Activated CD4-positive, alpha-beta T cell treated with anti-CD3 and anti-CD28 coated beads, Interleukin-2, Interleukin-6, amounts not matched to agents 100 ng/mL and 50 ng/mL, durations not matched to agents 16 hours and 8 hours (primary cell): ENCODE data around the gene NHSL2.
A peak's percentile ranks its signal among the peaks of the same experiment; 100 is the strongest.

ENCODE experiments used
- DNase-seq: peaks from one replicate; pipeline ENCODE4 v3.0.0-alpha.2; 2020

NHSL2 gene

GRCh38 chrX:72114807-72115206 lies 204.2 kb downstream of the NHSL2 start:
- DNase-seq, result no peak

GRCh38 chrX:72115380-72115779 lies 204.7 kb downstream of the NHSL2 start:
- no peak for DNase-seq

DNA sequence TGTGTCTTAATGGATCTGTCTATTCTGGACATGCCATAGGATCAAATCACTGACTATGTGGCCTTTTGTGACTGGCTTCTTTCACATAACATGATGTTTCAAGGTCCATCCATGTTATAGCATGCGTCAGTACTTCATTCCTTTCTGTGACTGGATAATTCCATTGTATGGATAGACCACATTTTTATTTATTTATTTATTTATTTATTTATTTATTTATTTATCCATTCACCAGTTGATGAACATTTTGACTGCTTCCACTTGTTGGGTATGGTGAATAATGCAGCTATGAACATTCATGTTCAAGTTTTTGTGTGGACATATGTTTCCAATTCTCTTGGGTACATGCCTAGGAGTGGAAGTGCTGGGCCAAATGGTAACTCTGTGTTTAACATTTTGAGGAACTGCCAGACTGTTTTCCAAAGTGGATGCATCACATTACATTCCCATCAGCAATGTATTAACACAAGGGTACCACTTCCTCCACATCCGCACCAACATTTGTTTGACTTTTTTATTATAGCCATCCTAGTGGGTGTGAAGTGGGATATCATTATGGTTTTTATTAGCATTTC lies 207.1 kb downstream of the NHSL2 start:
- no peak for DNase-seq

DNA sequence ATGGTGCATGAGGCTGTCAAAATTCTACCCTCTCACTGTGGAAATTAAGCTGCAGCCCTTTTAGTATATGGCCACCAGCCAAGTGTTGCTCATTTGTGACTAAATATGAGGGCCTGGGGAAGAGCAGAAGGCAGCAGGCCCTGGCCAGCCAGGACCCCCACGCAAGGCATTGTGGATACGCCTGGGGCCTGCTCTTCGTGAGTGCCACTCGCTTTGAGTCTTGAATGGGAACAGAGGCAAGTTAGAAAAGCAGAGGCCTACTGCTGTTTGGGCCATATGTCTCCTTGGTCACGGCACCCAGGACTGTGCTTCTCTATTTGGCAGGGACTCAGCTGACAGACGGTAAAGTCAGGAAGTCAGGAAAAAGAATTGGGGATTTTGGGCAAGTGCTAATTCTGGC lies 210.2 kb downstream of the NHSL2 start:
- no peak for DNase-seq

- peak; percentile 51 for DNase-seq
These were observed 210.7 kb downstream of the NHSL2 start for GRCh38 chrX:72121383-72121782.

DNA sequence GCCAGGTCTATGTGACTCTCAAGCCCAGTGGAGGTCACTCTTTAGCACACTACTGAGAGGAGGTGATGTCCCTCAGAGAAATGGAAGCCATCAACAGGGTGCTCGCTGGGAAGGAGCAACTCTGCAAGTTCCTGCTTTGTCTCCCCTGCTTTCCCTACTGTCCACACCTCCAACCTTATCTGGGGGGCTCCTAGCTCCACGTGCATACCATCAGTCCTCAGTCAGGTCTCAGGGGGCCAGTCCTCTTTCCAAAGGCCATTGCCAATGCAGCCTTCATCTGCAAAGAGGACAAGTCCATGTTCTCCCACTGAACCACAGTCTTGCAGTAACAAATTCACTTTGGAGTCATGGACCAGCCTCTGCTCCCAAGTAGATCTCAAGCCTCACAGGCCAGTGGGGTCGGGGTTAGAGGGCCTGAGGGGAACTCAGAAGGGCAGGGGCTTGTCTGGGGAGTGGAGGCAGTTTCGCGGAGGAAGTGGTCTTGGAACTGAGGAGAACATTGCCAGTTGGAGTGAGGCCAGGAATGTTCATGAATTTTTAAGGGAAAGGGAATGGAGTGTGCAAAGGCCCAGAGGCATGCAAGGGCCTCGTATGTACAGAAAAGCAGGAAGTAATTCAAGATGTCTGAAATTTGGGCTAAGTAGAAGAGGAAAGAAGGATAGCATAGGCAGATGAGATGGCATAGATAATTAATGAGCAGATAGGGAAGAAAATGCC lies 212.1 kb downstream of the NHSL2 start:
- no peak for DNase-seq

GRCh38 chrX:72123471-72124185 lies 213.0 kb downstream of the NHSL2 start:
- DNase-seq, result no peak

DNA sequence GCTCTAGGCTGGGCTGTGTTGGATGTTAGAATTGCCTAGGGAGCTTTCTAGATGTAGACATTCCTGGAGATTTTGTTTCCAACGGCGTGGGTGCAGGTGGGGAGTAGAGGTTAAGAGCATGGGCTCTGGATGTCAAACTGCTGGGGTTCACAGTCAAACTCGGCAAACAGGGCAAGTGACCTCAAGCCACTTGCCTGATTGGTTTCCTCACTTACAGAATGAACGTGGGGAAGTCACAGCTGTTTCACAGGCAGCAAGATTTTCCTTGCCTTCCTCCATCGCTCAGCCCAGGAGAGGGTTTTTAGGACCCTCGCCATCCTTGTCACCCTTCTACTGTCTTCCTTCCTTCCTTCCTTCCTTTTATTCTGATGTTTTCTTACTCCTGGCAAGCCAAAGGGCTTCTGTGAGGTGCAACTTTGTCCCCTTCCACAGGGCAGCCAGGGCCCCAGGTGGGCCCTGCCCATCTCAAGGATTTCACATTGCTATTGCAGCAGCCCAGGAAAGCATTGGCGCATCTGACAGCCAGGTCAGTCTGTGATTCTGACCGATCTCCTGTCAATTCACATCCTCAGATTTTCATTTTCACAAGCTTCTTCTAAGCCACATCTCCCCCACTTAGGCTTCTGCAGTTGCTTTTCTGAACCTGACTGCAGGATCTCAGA lies 214.0 kb downstream of the NHSL2 start:
- no peak for DNase-seq

DNA sequence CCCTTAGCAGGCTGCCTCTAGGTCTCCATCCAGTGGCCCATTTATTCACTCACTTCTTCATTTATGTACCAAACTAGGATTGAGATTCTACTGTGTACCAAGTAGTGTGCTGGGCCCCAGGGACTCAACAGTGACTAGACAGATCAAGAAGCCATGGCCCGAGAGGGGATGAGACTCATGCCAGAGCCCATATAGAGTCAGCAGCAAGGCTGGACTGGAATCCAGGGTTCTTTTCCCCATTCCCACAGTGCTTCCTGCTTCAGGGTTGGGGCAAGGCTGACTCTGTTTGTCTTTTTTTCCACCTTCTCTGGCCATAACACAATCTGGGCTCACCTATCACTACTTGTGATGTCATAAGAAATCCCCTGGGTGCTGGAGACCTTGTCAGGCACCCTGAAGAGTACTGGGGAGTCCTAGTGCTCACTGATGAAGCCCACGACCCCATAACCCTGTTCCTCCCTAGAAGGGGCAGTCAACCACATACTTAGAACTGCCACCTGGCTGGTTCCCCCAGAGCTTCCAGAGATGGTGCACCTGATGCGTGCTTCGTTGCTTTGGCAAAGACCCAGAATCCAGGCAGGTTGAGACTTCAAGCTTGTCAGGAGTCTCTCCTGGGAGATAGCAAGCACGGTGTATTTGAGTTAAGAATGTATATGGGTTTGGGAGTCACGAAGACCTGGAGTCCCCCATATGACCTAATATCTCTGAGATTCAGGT lies 214.8 kb downstream of the NHSL2 start:
- no peak for DNase-seq

- no peak for DNase-seq
These were observed 215.4 kb downstream of the NHSL2 start for GRCh38 chrX:72126048-72126415.

- peak; percentile 89 for DNase-seq
These were observed 216.0 kb downstream of the NHSL2 start for GRCh38 chrX:72126539-72127140.

DNA sequence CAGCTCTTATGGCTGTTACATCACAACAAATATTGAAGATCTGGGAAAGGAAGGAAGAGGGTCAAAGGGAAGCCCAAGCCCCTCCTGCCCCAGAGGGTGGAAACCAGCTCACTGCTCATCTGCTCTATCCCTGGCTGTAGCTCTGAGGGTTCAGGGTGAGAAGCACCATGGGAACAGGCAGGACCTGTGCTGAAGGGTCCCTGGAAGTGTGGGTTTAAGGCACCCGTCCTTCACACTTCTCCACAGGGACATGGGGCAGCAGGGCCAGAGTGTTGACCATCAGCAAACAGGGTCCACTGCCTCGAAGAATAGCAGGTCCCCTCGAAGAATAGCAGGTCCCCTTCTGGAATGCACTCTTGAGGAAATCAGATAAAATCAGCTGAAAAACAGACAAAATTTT lies 216.7 kb downstream of the NHSL2 start:
- no peak for DNase-seq

DNA sequence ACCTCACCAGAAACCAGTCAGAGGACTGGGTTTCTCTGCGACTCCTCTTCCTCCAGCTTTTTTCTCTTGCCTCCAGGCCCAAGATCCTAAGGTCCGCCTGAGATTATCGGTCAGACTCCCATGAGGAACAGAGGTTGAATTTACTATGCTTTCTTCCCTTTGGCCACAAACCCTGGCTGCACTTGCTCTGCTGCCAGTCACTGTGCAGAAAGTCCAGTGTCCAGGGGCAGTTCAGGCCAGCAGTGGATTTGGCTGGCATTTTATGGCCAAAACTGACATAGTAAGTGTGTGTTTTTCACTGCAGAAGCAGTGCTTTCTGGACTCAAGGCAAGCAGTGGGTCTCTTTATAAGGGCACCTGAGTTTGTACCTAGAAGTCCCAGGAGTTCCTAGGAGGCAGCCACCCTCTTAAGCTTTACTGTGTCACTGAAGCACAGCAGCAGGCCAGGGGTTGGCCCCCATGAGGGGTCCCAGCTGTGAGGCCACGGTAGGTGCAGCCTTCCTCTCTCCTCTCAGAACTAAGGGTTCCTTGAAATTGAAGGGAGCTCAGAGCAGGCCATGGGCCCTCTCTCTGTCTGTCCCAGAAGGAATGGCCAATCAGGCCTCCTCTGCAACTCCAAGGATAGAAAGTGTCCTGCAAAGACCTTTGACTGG lies 217.7 kb downstream of the NHSL2 start:
- DNase-seq, result no peak

DNA sequence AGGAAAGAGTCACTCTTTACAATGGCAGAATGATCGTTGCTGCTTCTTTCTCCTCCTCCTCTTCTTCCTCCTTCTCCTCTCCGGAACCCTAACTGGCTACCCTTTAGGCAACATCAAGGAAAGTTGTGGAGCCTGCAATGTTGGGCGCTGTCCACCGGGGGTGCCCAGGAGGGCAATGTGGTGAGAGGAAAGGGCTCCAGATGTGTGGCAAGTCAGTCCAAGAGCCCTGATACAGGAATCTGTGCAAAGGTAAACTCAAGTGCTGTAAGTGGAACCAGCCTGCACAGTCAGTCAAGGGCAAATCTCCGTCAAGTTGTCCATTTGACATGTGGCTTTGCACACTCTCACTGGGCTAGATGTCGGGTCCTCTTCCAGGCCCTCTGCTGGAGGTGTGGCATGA lies 218.2 kb downstream of the NHSL2 start:
- DNase-seq, result peak; percentile 30

DNA sequence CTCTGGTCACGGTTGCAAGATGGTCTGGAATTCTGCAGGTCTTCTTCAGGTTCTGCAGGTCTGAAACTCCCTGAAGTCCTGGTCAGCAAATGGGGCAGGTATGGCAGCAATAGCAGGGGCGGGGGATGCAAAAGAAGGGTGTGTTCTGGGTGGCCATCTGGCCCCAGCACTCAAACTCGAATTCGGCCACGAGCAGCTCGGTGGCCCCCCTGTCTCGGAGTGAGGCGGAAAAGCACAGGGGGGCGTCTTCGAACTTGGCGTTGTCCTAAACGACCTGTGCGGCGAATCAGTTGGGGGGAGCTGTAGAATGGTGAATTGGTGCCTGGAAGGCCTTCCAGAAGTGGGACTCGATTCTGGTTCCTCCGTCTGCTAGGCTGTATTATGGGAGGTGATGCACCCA lies 219.0 kb downstream of the NHSL2 start:
- no peak for DNase-seq

DNA sequence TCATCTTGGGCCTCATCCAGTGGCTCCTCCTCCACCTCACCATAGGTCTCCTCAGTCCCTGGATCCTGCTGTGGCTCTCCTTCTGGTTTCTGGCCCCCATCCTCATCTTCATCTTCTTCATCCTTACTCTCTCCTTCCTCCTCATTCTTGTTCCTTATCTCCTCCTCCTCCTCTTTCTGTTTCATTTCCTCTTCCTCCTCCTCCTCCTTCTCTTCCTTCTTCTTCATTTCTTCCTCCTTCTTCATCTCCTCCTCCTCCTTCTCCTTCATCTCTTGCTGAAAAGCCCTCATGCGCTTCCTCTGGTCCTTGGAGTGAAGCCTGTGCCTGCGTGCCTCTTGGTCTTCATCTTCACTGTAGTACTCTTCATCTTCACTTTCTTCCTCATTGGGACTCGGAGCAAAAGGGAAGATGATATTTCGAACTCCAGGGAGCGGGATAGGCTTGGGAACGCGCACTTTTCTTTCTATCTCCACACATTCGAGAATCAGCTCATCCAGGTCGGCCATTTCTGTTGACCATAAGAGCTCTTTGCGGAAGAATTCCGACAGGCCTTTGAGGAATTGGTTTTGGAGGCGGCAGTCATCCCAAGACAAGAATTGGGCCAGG lies 219.6 kb downstream of the NHSL2 start:
- DNase-seq, result no peak

GRCh38 chrX:72130762-72131250 lies 220.2 kb downstream of the NHSL2 start:
- no peak for DNase-seq

- peak; percentile 10 for DNase-seq
These were observed 221.0 kb downstream of the NHSL2 start, which contains the start of gene RTL5 for GRCh38 chrX:72131317-72132294. RTL5 (minus strand) TSS chrX:72131915.

GRCh38 chrX:72132456-72132855 lies 221.8 kb downstream of the NHSL2 start:
- no peak for DNase-seq
